ENCODE data around the gene CLEC6A.
"Not testable (repeated sequence)": the region's sequence is repeated elsewhere in the genome, so short reads cannot be mapped to it uniquely, and the experiment has no call there.

CLEC6A gene

GRCh38 chr12:8495671-8496070 lies 39.9 kb downstream of the CLEC6A start:
- DNase-seq (ENCODE audit: low read depth) = not testable (repeated sequence)

- not testable (repeated sequence) for DNase-seq (ENCODE audit: low read depth)
Observed at GRCh38 chr12:8496074-8496473, 40.3 kb downstream of the CLEC6A start.

GRCh38 chr12:8499616-8500015 lies 43.9 kb downstream of the CLEC6A start:
- DNase-seq (ENCODE audit: low read depth) = no peak

- no peak for DNase-seq (ENCODE audit: low read depth)
Observed at GRCh38 chr12:8501720-8502119, 46.0 kb downstream of the CLEC6A start.

- DNase-seq (ENCODE audit: low read depth) = no peak
Observed at GRCh38 chr12:8504351-8504750, 48.6 kb downstream of the CLEC6A start.

- no peak for DNase-seq (ENCODE audit: low read depth)
Observed at GRCh38 chr12:8507596-8507995, 51.8 kb downstream of the CLEC6A start.

- DNase-seq (ENCODE audit: low read depth) = no peak
Observed at GRCh38 chr12:8508223-8508622, 52.5 kb downstream of the CLEC6A start.

- DNase-seq (ENCODE audit: low read depth) = no peak
Observed at GRCh38 chr12:8508910-8509841, 53.4 kb downstream of the CLEC6A start.

- no peak for DNase-seq (ENCODE audit: low read depth)
Observed at GRCh38 chr12:8513256-8513655, 57.5 kb downstream of the CLEC6A start, which contains the start of gene CLEC4D. Gene CLEC4D (plus strand): TSS chr12:8513503. CDS start chr12:8513733, 230 bp downstream.

- no peak for DNase-seq (ENCODE audit: low read depth)
Observed at GRCh38 chr12:8517971-8518370, 62.2 kb downstream of the CLEC6A start.

GRCh38 chr12:8519171-8519570 lies 63.4 kb downstream of the CLEC6A start:
- DNase-seq (ENCODE audit: low read depth) = no peak

- no peak for DNase-seq (ENCODE audit: low read depth)
Observed at GRCh38 chr12:8527250-8528130, 71.7 kb downstream of the CLEC6A start.
